GM12878 (cell line): Measurements from ENCODE around the gene ATP5PO. TPM values are rescaled to one million over a fixed set of nuclear protein-coding genes. Genes with fewer than 3 reads are reported as not detected.

Experiments
- ATAC-seq: fragments of 200-7000 bp; cut with Tn5 transposase; 3 replicates; pipeline ENCODE4 v1.9.1; 2020; ENCODE audit warnings: mild to moderate bottlenecking, moderate library complexity
- BruUV-seq: library from RNA; stranded (reverse); fragments of 400-500 nt; replicated peaks from 2 replicates; lab custom pipeline; 2021; lab: Mats Ljungman, UMichigan
- CTCF ChIA-PET: fragments of 300-600 bp; sonication (Branson Sonifier 250); formaldehyde crosslinking; extraction: SDS; loops from one replicate; lab custom pipeline; 2021; ENCODE audit warnings: inconsistent platforms; lab: Yijun Ruan, JAX
- POLR2A ChIA-PET: fragments of 350-600 bp; formaldehyde crosslinking; extraction: SDS; loops from one replicate; lab custom pipeline; 2021; ENCODE audit warnings: inconsistent platforms; lab: Charles Lee
- RAD21 ChIA-PET: fragments of 300-600 bp; sonication (Branson Sonifier 250); formaldehyde crosslinking; loops from one replicate; lab custom pipeline; 2023; ENCODE audit warnings: antibody characterized with exemption; ENCODE audit not compliant: unreplicated experiment; lab: Charles Lee
- SMC1A ChIA-PET: fragments of 300-600 bp; sonication (Branson Sonifier 250); formaldehyde crosslinking; loops from one replicate; lab custom pipeline; 2023; ENCODE audit not compliant: unreplicated experiment, uncharacterized antibody; lab: Charles Lee
- DNase-seq: peaks from one replicate; pipeline ENCODE4 v3.0.0-alpha.2; 2011; ENCODE audit warnings: low read depth, low spot score
- FAIRE-seq: peaks from 3 replicates; lab custom pipeline; 2011; peaks lifted over from hg19 to GRCh38; lab: Jason Lieb, UNC
- H2AFZ ChIP-seq: 2 replicates; pipeline ENCODE4 v1.6.0; 2011; ENCODE audit warnings: low read depth, low read length, control low read depth; ENCODE audit not compliant: control insufficient read depth
- H3K27ac ChIP-seq: 2 replicates; pipeline ENCODE4 v1.5.1; 2011; ENCODE audit warnings: control low read depth; ENCODE audit not compliant: control insufficient read depth, insufficient read depth
- H3K27me3 ChIP-seq, 2 experiments: replicated peaks in 1 of 2; 2 replicates each; pipeline versions ENCODE4 v1.6.0 to v1.6.1; 2011; ENCODE audit warnings: low read length in 1 of 2; ENCODE audit not compliant: control insufficient read depth in 2 of 2, insufficient read depth in 2 of 2
- H3K36me3 ChIP-seq, 2 experiments: 2 replicates each; pipeline ENCODE4 v1.5.1; 2011; ENCODE audit warnings: low read length in 1 of 2; ENCODE audit not compliant: control insufficient read depth in 2 of 2, insufficient read depth in 2 of 2
- H3K4me1 ChIP-seq: 2 replicates; pipeline ENCODE4 v1.6.1; 2011; ENCODE audit warnings: mild to moderate bottlenecking, low read length, moderate library complexity, mixed read lengths; ENCODE audit not compliant: control insufficient read depth, insufficient read depth
- H3K4me2 ChIP-seq: 2 replicates; pipeline ENCODE4 v1.6.0; 2011; ENCODE audit warnings: control low read depth; ENCODE audit not compliant: control insufficient read depth, insufficient read depth
- H3K4me3 ChIP-seq: fragments of 200-600 bp; sonication (generic); 2 replicates; pipeline ENCODE4 v1.5.1; 2016
- H3K79me2 ChIP-seq: 2 replicates; pipeline ENCODE4 v1.6.0; 2011; ENCODE audit warnings: low read length; ENCODE audit not compliant: control insufficient read depth, insufficient read depth
- H3K9ac ChIP-seq: 2 replicates; pipeline ENCODE4 v1.8.0; 2011; ENCODE audit warnings: low read length, control low read depth, mixed read lengths; ENCODE audit not compliant: control insufficient read depth, insufficient read depth
- H3K9me3 ChIP-seq: replicated peaks from 3 replicates; pipeline ENCODE4 v1.5.1; 2011; ENCODE audit warnings: mild to moderate bottlenecking, low read length; ENCODE audit not compliant: control insufficient read depth, insufficient read depth
- H4K20me1 ChIP-seq: 2 replicates; pipeline ENCODE4 v1.6.0; 2011; ENCODE audit not compliant: control insufficient read depth, insufficient read depth
- CTCF ChIP-seq, 3 experiments: IDR thresholded peaks in 2 of 3; conservative IDR thresholded peaks in 1 of 3; 2 replicates each; pipeline ENCODE4 v1.5.1; 2011; ENCODE audit warnings: low read depth in 3 of 3, low read length in 3 of 3, mild to moderate bottlenecking in 3 of 3, control low read depth in 2 of 3, moderate library complexity in 2 of 3, inconsistent platforms in 1 of 3, mixed read lengths in 1 of 3; ENCODE audit not compliant: control insufficient read depth in 2 of 3, insufficient read depth in 1 of 3; ENCODE audit errors: extremely low read depth in 1 of 3
- NFYA ChIP-seq: IDR thresholded peaks from 2 replicates; pipeline ENCODE4 v1.6.1; 2011; ENCODE audit warnings: low read depth, mild to moderate bottlenecking, low read length, improper control_type of control experiment, borderline replicate concordance
- POLR2AphosphoS5 ChIP-seq: IDR thresholded peaks from 2 replicates; pipeline ENCODE4 v1.6.1; 2011; ENCODE audit warnings: mild to moderate bottlenecking, low read length, inconsistent platforms
- STAT3 ChIP-seq: IDR thresholded peaks from 2 replicates; pipeline ENCODE4 v1.6.1; 2011; ENCODE audit warnings: low read depth, low read length, improper control_type of control experiment
- TCF12 ChIP-seq: IDR thresholded peaks from 2 replicates; pipeline ENCODE4 v1.6.1; 2011; ENCODE audit warnings: low read depth, mild to moderate bottlenecking, low read length
- WGBS: methylation state at CpG from one replicate; pipeline ENCODE4 v1.1.6; 2016; ENCODE audit warnings: low lambda C conversion rate; ENCODE audit not compliant: insufficient replicate concordance, insufficient coverage; ENCODE audit errors: missing lambda C conversion rate; 5-methylcytosine and 5-hydroxymethylcytosine counted together
- in situ Hi-C: fragments of 300-500 bp; cut with MboI; formaldehyde crosslinking; loops from 9 replicates; pipeline ENCODE4 v1.14.3; 2018; ENCODE audit warnings: mixed read lengths
- intact Hi-C: fragments of 100-400 bp; cut with micrococcal nuclease; formaldehyde crosslinking; loops from one replicate; pipeline ENCODE4 v1.14.2; 2022; ENCODE audit not compliant: unreplicated experiment
- polyA plus RNA-seq, 11 experiments: library from polyadenylated mRNA; depleted of rRNA in 4 of 11; unstranded in 6 of 11; stranded (reverse) in 5 of 11; fragments of >200 nt; fragmentation: Nextera tagmentation in 4 of 11; fragmentation: Illumina TruSeq in 1 of 11; extraction: Ambion mirVana in 4 of 11; extraction: Trizol in 1 of 11; gene quantifications; 1 replicate in 1 of 11; 2 replicates in 10 of 11; pipeline versions ENCODE4 v1.2.1 to v1.2.3, GENCODE V29; 2011 to 2016; ENCODE audit warnings: inconsistent platforms in 2 of 11, missing spikeins in 2 of 11, low read depth in 1 of 11
- total RNA-seq, 4 experiments: library from RNA; depleted of rRNA in 3 of 4; stranded (reverse); fragments of >200 nt in 3 of 4; fragmentation: Illumina TruSeq in 1 of 4; extraction: Trizol in 1 of 4; gene quantifications; 2 replicates each; pipeline versions ENCODE4 v1.2.1 to v1.2.3, GENCODE V29; 2013 to 2021

Gene ATP5PO
- total and polyA plus RNA-seq, 10 of the 15 experiments (the other 5 are each of a cell fraction or from before 2014, with no cell fraction given), result 251 to 1,656 (median 470) TPM

GRCh38 chr21:33937931-33938339 lies 22.3 kb upstream of the ATP5PO start (continued):
- TF ChIP-seq CTCF (IDR thresholded peaks at IDR 0.05 in 2 of 3, conservative IDR thresholded peaks at IDR 0.05 in 1 of 3; ENCODE audit: control insufficient read depth in 2 of 3, extremely low read depth in 1 of 3, insufficient read depth in 1 of 3, low read depth in 3 of 3, low read length in 3 of 3) (no peak), TCF12 (0 out of 2 replicates have a peak, but pooled peaks have one; percentile 33)

GRCh38 chr21:33937146-33937545 lies 21.5 kb upstream of the ATP5PO start:
- no peak for TF ChIP-seq STAT3
- no peak for TF ChIP-seq NFYA
- no peak for TF ChIP-seq POLR2AphosphoS5
- Histone ChIP-seq H3K4me3 (no peak overlapping the region), H3K79me2 (no peaks in the 10 kb centered on the region), H3K9ac (no peak overlapping the region), H3K27me3 (no peaks in the 10 kb centered on the region), H3K4me1 (peaks cover 9% of the 10 kb centered on the region), H3K27ac (no peak overlapping the region), H4K20me1 (no peaks in the 10 kb centered on the region), H3K4me2 (no peak overlapping the region), H2AFZ (no peak overlapping the region), H3K9me3 (no peaks in the 10 kb centered on the region; the same call in 2 of the 3 replicates), H3K36me3 (no peaks in the 10 kb centered on the region)
- peak; percentile 25; the same call in 2 of the 3 replicates for ATAC-seq
- ChIA-PET POLR2A (interaction anchor here (1.1 to 3.3 kb wide), 2 partner anchors 11 to 32 kb away, joined by 3 to 28 read pairs; no protein-coding TSS in a partner anchor), SMC1A (interaction anchor here (0.6 to 4.1 kb wide), 13 partner anchors 11 to 621 kb away, joined by 3 to 30 read pairs (median 4); no protein-coding TSS in a partner anchor), CTCF (interaction anchor here (0.7 to 7.1 kb wide), 3 partner anchors 13 to 411 kb away, joined by 3 to 59 read pairs (median 3); no protein-coding TSS in a partner anchor), RAD21 (interaction anchor here (0.8 to 5.0 kb wide), 5 partner anchors 11 to 411 kb away, joined by 3 to 35 read pairs (median 5); no protein-coding TSS in a partner anchor)
- intact Hi-C loops (no loop called here), in situ Hi-C loops (no loop called here)
- no peak for DNase-seq
- no TSS peak for BruUV-seq
- FAIRE-seq, result no peak
- WGBS, result 96% methylated on average over 4 of the region's 4 CpGs
